Activated naive CD8-positive, alpha-beta T cell treated with anti-CD3 and anti-CD28 coated beads, Interleukin-2, amount 50 U/mL, for 16 hours (primary cell): Measurements from ENCODE around the gene OR11L1.

Source experiments
- DNase-seq: peaks from one replicate; pipeline ENCODE4 v3.0.0-alpha.2; 2020; ENCODE audit warnings: low read depth, low spot score

The OR11L1 gene

GRCh38 chr1:247812637-247813036, 29.1 kb downstream of the OR11L1 start:
- DNase-seq = no peak

GRCh38 chr1:247797518-247797917, 44.2 kb downstream of the OR11L1 start:
- DNase-seq = no peak
